SK-N-SH treated with all-trans-retinoic acid at 6 μM for 48 hours (cell line): ENCODE measurements around the gene CYP8B1.

Experiments
- ARNTL ChIP-seq: fragments of 450-650 bp; formaldehyde crosslinking; IDR thresholded peaks from 2 replicates; pipeline ENCODE4 v1.5.0; 2020; ENCODE audit warnings: low read depth, mild to moderate bottlenecking, moderate library complexity, borderline replicate concordance
- CREB5 ChIP-seq: fragments of 250-450 bp; sonication (Bioruptor Pico); IDR thresholded peaks from 2 replicates; pipeline ENCODE4 v1.5.1; 2020; ENCODE audit warnings: low read depth, mild to moderate bottlenecking, moderate library complexity
- ISL1 ChIP-seq: fragments of 250-450 bp; sonication (Bioruptor Pico); IDR thresholded peaks from 2 replicates; pipeline ENCODE4 v2.1.2; 2022; ENCODE audit warnings: mild to moderate bottlenecking, moderate library complexity
- OSR1 ChIP-seq: fragments of 250-450 bp; sonication (Bioruptor Pico); IDR thresholded peaks from 2 replicates; pipeline ENCODE4 v1.8.0; 2022; ENCODE audit warnings: moderate library complexity, mild to moderate bottlenecking, inconsistent platforms
- PPARA ChIP-seq: fragments of 250-450 bp; sonication (Bioruptor Pico); IDR thresholded peaks from 2 replicates; pipeline ENCODE4 v1.5.0; 2020; ENCODE audit warnings: mild to moderate bottlenecking, borderline replicate concordance
- RARB ChIP-seq: fragments of 250-450 bp; sonication (Bioruptor Pico); IDR thresholded peaks from 2 replicates; pipeline ENCODE4 v1.8.0; 2021; ENCODE audit warnings: mild to moderate bottlenecking, moderate library complexity
- TOX ChIP-seq: fragments of 250-450 bp; sonication (Bioruptor Pico); IDR thresholded peaks from 2 replicates; pipeline ENCODE4 v1.8.0; 2021; ENCODE audit warnings: mild to moderate bottlenecking, moderate library complexity, borderline replicate concordance
- ZC3H10 ChIP-seq: fragments of 250-450 bp; sonication (Bioruptor Pico); IDR thresholded peaks from 2 replicates; pipeline ENCODE4 v1.5.1; 2021; ENCODE audit warnings: mild to moderate bottlenecking, moderate library complexity
- ZFP3 ChIP-seq: fragments of 250-450 bp; sonication (Bioruptor Pico); IDR thresholded peaks from 2 replicates; pipeline ENCODE4 v1.5.0; 2020; ENCODE audit warnings: mild to moderate bottlenecking, moderate library complexity
- ZFP30 ChIP-seq: fragments of 450-650 bp; formaldehyde crosslinking; IDR thresholded peaks from 2 replicates; pipeline ENCODE4 v1.5.0; 2022; ENCODE audit warnings: mild to moderate bottlenecking, moderate library complexity
- ZNF565 ChIP-seq: fragments of 450-650 bp; formaldehyde crosslinking; conservative IDR thresholded peaks from 2 replicates; pipeline ENCODE4 v1.5.0; 2020; ENCODE audit warnings: low read depth, mild to moderate bottlenecking, moderate library complexity
- ZNF70 ChIP-seq: fragments of 450-650 bp; formaldehyde crosslinking; IDR thresholded peaks from 2 replicates; pipeline ENCODE4 v1.5.0; 2020; ENCODE audit warnings: mild to moderate bottlenecking, moderate library complexity
- ZNF8 ChIP-seq: fragments of 450-650 bp; formaldehyde crosslinking; IDR thresholded peaks from 2 replicates; pipeline ENCODE4 v1.5.0; 2020; ENCODE audit warnings: mild to moderate bottlenecking, moderate library complexity
- TF ChIP-seq, protein P1 (sequence below): fragments of 250-450 bp; sonication (Bioruptor Pico); IDR thresholded peaks from 2 replicates; pipeline ENCODE4 v1.8.0; 2020; ENCODE audit warnings: mild to moderate bottlenecking, moderate library complexity, borderline replicate concordance

DNA sequence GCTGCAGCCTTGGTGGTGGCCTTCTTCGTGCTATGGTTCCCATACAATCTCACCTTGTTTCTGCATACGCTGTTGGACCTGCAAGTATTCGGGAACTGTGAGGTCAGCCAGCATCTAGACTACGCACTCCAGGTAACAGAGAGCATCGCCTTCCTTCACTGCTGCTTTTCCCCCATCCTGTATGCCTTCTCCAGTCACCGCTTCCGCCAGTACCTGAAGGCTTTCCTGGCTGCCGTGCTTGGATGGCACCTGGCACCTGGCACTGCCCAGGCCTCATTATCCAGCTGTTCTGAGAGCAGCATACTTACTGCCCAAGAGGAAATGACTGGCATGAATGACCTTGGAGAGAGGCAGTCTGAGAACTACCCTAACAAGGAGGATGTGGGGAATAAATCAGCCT lies 10.4 kb downstream of the CYP8B1 start:
- TF ChIP-seq, protein P1, sequence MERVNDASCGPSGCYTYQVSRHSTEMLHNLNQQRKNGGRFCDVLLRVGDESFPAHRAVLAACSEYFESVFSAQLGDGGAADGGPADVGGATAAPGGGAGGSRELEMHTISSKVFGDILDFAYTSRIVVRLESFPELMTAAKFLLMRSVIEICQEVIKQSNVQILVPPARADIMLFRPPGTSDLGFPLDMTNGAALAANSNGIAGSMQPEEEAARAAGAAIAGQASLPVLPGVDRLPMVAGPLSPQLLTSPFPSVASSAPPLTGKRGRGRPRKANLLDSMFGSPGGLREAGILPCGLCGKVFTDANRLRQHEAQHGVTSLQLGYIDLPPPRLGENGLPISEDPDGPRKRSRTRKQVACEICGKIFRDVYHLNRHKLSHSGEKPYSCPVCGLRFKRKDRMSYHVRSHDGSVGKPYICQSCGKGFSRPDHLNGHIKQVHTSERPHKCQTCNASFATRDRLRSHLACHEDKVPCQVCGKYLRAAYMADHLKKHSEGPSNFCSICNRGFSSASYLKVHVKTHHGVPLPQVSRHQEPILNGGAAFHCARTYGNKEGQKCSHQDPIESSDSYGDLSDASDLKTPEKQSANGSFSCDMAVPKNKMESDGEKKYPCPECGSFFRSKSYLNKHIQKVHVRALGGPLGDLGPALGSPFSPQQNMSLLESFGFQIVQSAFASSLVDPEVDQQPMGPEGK (CRISPR knock-in tag), result no peak
- no peak for TF ChIP-seq ZFP3
- TF ChIP-seq TOX (CRISPR knock-in tag), result no peak
- TF ChIP-seq ISL1 (CRISPR knock-in tag), result no peak
- TF ChIP-seq RARB (CRISPR knock-in tag), result no peak
- TF ChIP-seq ZNF70 (CRISPR knock-in tag), result no peak
- no peak for TF ChIP-seq ARNTL
- no peak for TF ChIP-seq OSR1 (CRISPR knock-in tag)
- TF ChIP-seq ZNF8 (CRISPR knock-in tag), result no peak
- no peak for TF ChIP-seq PPARA (CRISPR knock-in tag)
- TF ChIP-seq ZFP30, result no peak
- no peak for TF ChIP-seq CREB5 (CRISPR knock-in tag)
- no peak for TF ChIP-seq ZC3H10 (CRISPR knock-in tag)
- no peak for TF ChIP-seq ZNF565 (CRISPR knock-in tag)
